GM12878 (cell line): ENCODE measurements around the gene ITGA3. TPM values are rescaled to one million over a fixed set of nuclear protein-coding genes. Genes with fewer than 3 reads are reported as not detected.

ENCODE experiments used
- ATAC-seq: fragments of 200-7000 bp; cut with Tn5 transposase; 3 replicates; pipeline ENCODE4 v1.9.1; 2020; ENCODE audit warnings: mild to moderate bottlenecking, moderate library complexity
- BruUV-seq: library from RNA; stranded (reverse); fragments of 400-500 nt; replicated peaks from 2 replicates; lab custom pipeline; 2021; lab: Mats Ljungman, UMichigan
- CTCF ChIA-PET: fragments of 300-600 bp; sonication (Branson Sonifier 250); formaldehyde crosslinking; extraction: SDS; loops from one replicate; lab custom pipeline; 2021; ENCODE audit warnings: inconsistent platforms; lab: Yijun Ruan, JAX
- POLR2A ChIA-PET: fragments of 350-600 bp; formaldehyde crosslinking; extraction: SDS; loops from one replicate; lab custom pipeline; 2021; ENCODE audit warnings: inconsistent platforms; lab: Charles Lee
- RAD21 ChIA-PET: fragments of 300-600 bp; sonication (Branson Sonifier 250); formaldehyde crosslinking; loops from one replicate; lab custom pipeline; 2023; ENCODE audit warnings: antibody characterized with exemption; ENCODE audit not compliant: unreplicated experiment; lab: Charles Lee
- SMC1A ChIA-PET: fragments of 300-600 bp; sonication (Branson Sonifier 250); formaldehyde crosslinking; loops from one replicate; lab custom pipeline; 2023; ENCODE audit not compliant: unreplicated experiment, uncharacterized antibody; lab: Charles Lee
- DNase-seq: peaks from one replicate; pipeline ENCODE4 v3.0.0-alpha.2; 2011; ENCODE audit warnings: low read depth, low spot score
- FAIRE-seq: peaks from 3 replicates; lab custom pipeline; 2011; peaks lifted over from hg19 to GRCh38; lab: Jason Lieb, UNC
- H2AFZ ChIP-seq: 2 replicates; pipeline ENCODE4 v1.6.0; 2011; ENCODE audit warnings: low read depth, low read length, control low read depth; ENCODE audit not compliant: control insufficient read depth
- H3K27ac ChIP-seq: 2 replicates; pipeline ENCODE4 v1.5.1; 2011; ENCODE audit warnings: control low read depth; ENCODE audit not compliant: control insufficient read depth, insufficient read depth
- H3K27me3 ChIP-seq, 2 experiments: replicated peaks in 1 of 2; 2 replicates each; pipeline versions ENCODE4 v1.6.0 to v1.6.1; 2011; ENCODE audit warnings: low read length in 1 of 2; ENCODE audit not compliant: control insufficient read depth in 2 of 2, insufficient read depth in 2 of 2
- H3K36me3 ChIP-seq, 2 experiments: 2 replicates each; pipeline ENCODE4 v1.5.1; 2011; ENCODE audit warnings: low read length in 1 of 2; ENCODE audit not compliant: control insufficient read depth in 2 of 2, insufficient read depth in 2 of 2
- H3K4me1 ChIP-seq: 2 replicates; pipeline ENCODE4 v1.6.1; 2011; ENCODE audit warnings: mild to moderate bottlenecking, low read length, moderate library complexity, mixed read lengths; ENCODE audit not compliant: control insufficient read depth, insufficient read depth
- H3K4me2 ChIP-seq: 2 replicates; pipeline ENCODE4 v1.6.0; 2011; ENCODE audit warnings: control low read depth; ENCODE audit not compliant: control insufficient read depth, insufficient read depth
- H3K4me3 ChIP-seq: fragments of 200-600 bp; sonication (generic); 2 replicates; pipeline ENCODE4 v1.5.1; 2016
- H3K79me2 ChIP-seq: 2 replicates; pipeline ENCODE4 v1.6.0; 2011; ENCODE audit warnings: low read length; ENCODE audit not compliant: control insufficient read depth, insufficient read depth
- H3K9ac ChIP-seq: 2 replicates; pipeline ENCODE4 v1.8.0; 2011; ENCODE audit warnings: low read length, control low read depth, mixed read lengths; ENCODE audit not compliant: control insufficient read depth, insufficient read depth
- H3K9me3 ChIP-seq: replicated peaks from 3 replicates; pipeline ENCODE4 v1.5.1; 2011; ENCODE audit warnings: mild to moderate bottlenecking, low read length; ENCODE audit not compliant: control insufficient read depth, insufficient read depth
- H4K20me1 ChIP-seq: 2 replicates; pipeline ENCODE4 v1.6.0; 2011; ENCODE audit not compliant: control insufficient read depth, insufficient read depth
- ETV6 ChIP-seq, 2 experiments: fragments of 450-650 bp in 1 of 2; IDR thresholded peaks in 1 of 2; conservative IDR thresholded peaks in 1 of 2; 2 replicates each; pipeline ENCODE4 v1.6.1; 2014; ENCODE audit warnings: antibody characterized with exemption in 1 of 2, borderline replicate concordance in 1 of 2, low read depth in 1 of 2, mild to moderate bottlenecking in 1 of 2, moderate library complexity in 1 of 2
- HSF1 ChIP-seq: fragments of 150-350 bp; IDR thresholded peaks from 2 replicates; pipeline ENCODE4 v1.6.1; 2014; ENCODE audit warnings: mild to moderate bottlenecking, low read depth, low read length
- NBN ChIP-seq: fragments of 450-650 bp; IDR thresholded peaks from 2 replicates; pipeline ENCODE4 v1.6.1; 2016
- NRF1 ChIP-seq: conservative IDR thresholded peaks from 2 replicates; pipeline ENCODE4 v1.6.1; 2011; ENCODE audit warnings: mild to moderate bottlenecking, low read depth, low read length, improper control_type of control experiment
- SIN3A ChIP-seq: IDR thresholded peaks from 2 replicates; pipeline ENCODE4 v1.6.1; 2012; ENCODE audit warnings: low read depth, low read length, improper control_type of control experiment
- WGBS: methylation state at CpG from one replicate; pipeline ENCODE4 v1.1.6; 2016; ENCODE audit warnings: low lambda C conversion rate; ENCODE audit not compliant: insufficient replicate concordance, insufficient coverage; ENCODE audit errors: missing lambda C conversion rate; 5-methylcytosine and 5-hydroxymethylcytosine counted together
- in situ Hi-C: fragments of 300-500 bp; cut with MboI; formaldehyde crosslinking; loops from 9 replicates; pipeline ENCODE4 v1.14.3; 2018; ENCODE audit warnings: mixed read lengths
- intact Hi-C: fragments of 100-400 bp; cut with micrococcal nuclease; formaldehyde crosslinking; loops from one replicate; pipeline ENCODE4 v1.14.2; 2022; ENCODE audit not compliant: unreplicated experiment
- polyA plus RNA-seq, 11 experiments: library from polyadenylated mRNA; depleted of rRNA in 4 of 11; unstranded in 6 of 11; stranded (reverse) in 5 of 11; fragments of >200 nt; fragmentation: Nextera tagmentation in 4 of 11; fragmentation: Illumina TruSeq in 1 of 11; extraction: Ambion mirVana in 4 of 11; extraction: Trizol in 1 of 11; gene quantifications; 1 replicate in 1 of 11; 2 replicates in 10 of 11; pipeline versions ENCODE4 v1.2.1 to v1.2.3, GENCODE V29; 2011 to 2016; ENCODE audit warnings: inconsistent platforms in 2 of 11, missing spikeins in 2 of 11, low read depth in 1 of 11
- total RNA-seq, 4 experiments: library from RNA; depleted of rRNA in 3 of 4; stranded (reverse); fragments of >200 nt in 3 of 4; fragmentation: Illumina TruSeq in 1 of 4; extraction: Trizol in 1 of 4; gene quantifications; 2 replicates each; pipeline versions ENCODE4 v1.2.1 to v1.2.3, GENCODE V29; 2013 to 2021

ITGA3 gene
- total and polyA plus RNA-seq, 10 of the 15 experiments (the other 5 are each of a cell fraction or from before 2014, with no cell fraction given), result 0.29 to 13.4 (median 6.6) TPM

GRCh38 chr17:50076591-50077235, 20.8 kb downstream of the ITGA3 start:
- no peak for ATAC-seq
- POLR2A ChIA-PET, result no interaction called here
- Histone ChIP-seq H4K20me1 (no peaks in the 10 kb centered on the region), H3K9ac (no peak overlapping the region), H3K9me3 (no peaks in the 10 kb centered on the region), H3K4me1 (peaks cover 5% of the 10 kb centered on the region; the same call in 1 of the 2 replicates), H3K36me3 (peaks cover 0 to 4% of the 10 kb centered on the region in 2 experiments; a peak in 2 of 4 replicates), H2AFZ (no peak overlapping the region), H3K27ac (no peak overlapping the region), H3K79me2 (no peaks in the 10 kb centered on the region), H3K4me2 (no peak overlapping the region), H3K4me3 (no peak overlapping the region), H3K27me3 (no peaks in the 10 kb centered on the region)
- FAIRE-seq, result no peak
- 80% methylated on average over 30 of the region's 39 CpGs for WGBS
- in situ Hi-C loops (no loop called here), intact Hi-C loops (no loop called here)
- RAD21 ChIA-PET, result no interaction called here
- BruUV-seq, result no TSS peak
- TF ChIP-seq HSF1 (no peak), ETV6 (conservative IDR thresholded peaks at IDR 0.05 in 1 of 2, IDR thresholded peaks at IDR 0.05 in 1 of 2; ENCODE audit: borderline replicate concordance in 1 of 2, low read depth in 1 of 2) (no peak), SIN3A (no peak), NRF1 (no peak), NBN (no peak)
- no peak for DNase-seq
- CTCF ChIA-PET, result interaction anchor here (0.8 kb wide), 1 partner anchor 11 kb away, joined by 4 read pairs; no protein-coding TSS in a partner anchor
- SMC1A ChIA-PET, result no interaction called here
